ENCODE results near the gene KRT72.

The KRT72 gene

DNA sequence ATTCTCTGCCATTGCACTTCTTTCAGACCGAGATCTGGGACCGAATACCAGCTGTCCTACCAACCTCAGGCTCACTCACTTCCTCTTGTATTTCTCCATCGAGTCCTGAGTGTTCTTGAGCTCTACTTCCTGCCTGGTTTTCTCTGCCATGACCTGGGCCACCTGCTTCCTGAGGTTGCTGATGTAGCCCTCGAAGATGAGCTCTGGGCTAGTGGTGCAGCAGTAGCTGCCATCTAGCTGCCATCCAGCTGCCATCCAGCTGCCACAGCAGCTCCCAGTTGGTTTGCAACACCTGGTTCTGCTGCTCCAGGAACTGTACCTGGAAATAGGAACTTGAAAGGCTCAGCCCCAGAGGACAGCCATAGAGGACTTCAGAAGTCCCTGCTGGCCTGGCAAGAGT, 32.1 kb upstream of the KRT72 start:
- TF ChIP-seq, protein P1, sequence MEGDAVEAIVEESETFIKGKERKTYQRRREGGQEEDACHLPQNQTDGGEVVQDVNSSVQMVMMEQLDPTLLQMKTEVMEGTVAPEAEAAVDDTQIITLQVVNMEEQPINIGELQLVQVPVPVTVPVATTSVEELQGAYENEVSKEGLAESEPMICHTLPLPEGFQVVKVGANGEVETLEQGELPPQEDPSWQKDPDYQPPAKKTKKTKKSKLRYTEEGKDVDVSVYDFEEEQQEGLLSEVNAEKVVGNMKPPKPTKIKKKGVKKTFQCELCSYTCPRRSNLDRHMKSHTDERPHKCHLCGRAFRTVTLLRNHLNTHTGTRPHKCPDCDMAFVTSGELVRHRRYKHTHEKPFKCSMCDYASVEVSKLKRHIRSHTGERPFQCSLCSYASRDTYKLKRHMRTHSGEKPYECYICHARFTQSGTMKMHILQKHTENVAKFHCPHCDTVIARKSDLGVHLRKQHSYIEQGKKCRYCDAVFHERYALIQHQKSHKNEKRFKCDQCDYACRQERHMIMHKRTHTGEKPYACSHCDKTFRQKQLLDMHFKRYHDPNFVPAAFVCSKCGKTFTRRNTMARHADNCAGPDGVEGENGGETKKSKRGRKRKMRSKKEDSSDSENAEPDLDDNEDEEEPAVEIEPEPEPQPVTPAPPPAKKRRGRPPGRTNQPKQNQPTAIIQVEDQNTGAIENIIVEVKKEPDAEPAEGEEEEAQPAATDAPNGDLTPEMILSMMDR (IDR thresholded peaks at IDR 0.05) = no peak
- Histone ChIP-seq H3K36me3 (no peaks in the 10 kb centered on the region), H3K9me3 (no peaks in the 10 kb centered on the region), H3K4me3 (no peak overlapping the region), H3K27me3 (peaks cover 0 to 14% of the 10 kb centered on the region in 2 donors), H3K27ac (no peak overlapping the region), H3K4me1 (peaks cover 0 to 3% (median 0%) of the 10 kb centered on the region in 4 donors)
- DNase-seq = peak in 1 of 2 donors; percentile 15
- intact Hi-C loops (cut with DNase I; ENCODE audit: low total_unique reads) = no loop called here

DNA sequence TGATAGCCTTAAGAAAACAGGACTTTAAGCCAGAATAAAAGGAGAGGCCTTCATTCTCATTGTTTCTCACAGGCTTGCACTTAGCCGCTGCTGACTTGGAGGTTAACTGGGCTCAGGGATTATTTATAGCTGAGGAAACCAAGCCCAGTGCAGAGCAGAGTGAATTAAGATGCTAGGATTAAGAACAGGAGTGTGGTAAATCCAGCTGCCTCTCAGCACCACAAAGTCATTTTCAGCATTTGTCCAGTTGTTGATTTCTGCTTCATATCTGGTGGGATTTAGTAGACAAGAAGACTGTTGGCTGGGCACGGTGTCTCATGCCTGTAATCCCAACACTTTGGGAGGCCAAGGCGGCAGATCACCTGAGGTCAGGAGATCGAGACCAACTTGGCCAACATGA, 31.4 kb upstream of the KRT72 start:
- H3K4me3 ChIP-seq = no peak overlapping the region
- H3K27me3 ChIP-seq = peaks cover 0 to 14% of the 10 kb centered on the region in 2 donors
- peak in 1 of 2 donors; percentile 12 for DNase-seq
- peaks cover 0 to 3% (median 0%) of the 10 kb centered on the region in 4 donors for H3K4me1 ChIP-seq
- TF ChIP-seq, protein P1 (IDR thresholded peaks at IDR 0.05) = no peak
- H3K36me3 ChIP-seq = no peaks in the 10 kb centered on the region
- intact Hi-C loops (cut with DNase I; ENCODE audit: low total_unique reads) = no loop called here
- H3K27ac ChIP-seq = no peak overlapping the region
- no peaks in the 10 kb centered on the region for H3K9me3 ChIP-seq

DNA sequence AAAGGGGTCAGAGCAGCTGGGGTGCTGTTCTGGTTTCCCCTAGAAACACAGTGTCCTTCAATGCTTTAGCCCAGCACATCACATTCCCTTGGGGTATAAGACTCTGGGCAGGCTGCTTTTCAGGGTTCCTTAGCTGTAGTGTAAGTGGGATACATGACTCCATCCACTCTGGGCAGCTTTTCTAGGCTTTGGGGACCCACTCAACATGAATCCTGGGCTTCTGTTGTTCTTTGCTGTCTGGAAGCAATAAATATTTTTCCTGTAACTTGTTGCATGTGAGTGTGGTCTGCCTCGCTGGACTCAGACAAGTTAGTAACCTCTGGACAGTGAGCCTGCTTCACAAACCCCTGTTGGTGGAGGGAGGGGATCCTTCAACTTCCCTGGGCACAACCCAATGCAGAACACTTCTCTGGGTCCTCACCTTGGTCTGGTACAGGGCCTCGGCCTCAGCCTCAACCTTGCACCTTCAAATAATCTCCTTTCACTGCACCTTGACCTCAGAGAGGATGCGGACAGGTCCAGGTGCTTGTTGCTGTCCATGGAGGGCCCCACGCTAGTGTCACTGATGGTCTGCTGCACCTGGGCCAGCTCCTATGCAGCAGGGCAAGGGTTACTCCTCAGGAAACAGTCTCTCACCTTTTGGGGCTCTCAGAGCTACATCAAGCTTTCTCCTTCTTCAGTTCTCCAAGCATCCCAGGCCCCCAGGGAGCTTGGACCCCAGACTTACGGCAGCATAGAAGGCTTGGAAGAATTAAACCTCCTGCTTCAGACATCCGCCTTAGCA, 30.6 kb upstream of the KRT72 start:
- Histone ChIP-seq H3K27ac (no peak overlapping the region), H3K36me3 (no peaks in the 10 kb centered on the region), H3K4me3 (no peak overlapping the region), H3K9me3 (no peaks in the 10 kb centered on the region), H3K27me3 (peaks cover 0 to 14% of the 10 kb centered on the region in 2 donors), H3K4me1 (peaks cover 0 to 3% (median 0%) of the 10 kb centered on the region in 4 donors)
- intact Hi-C loops (cut with DNase I; ENCODE audit: low total_unique reads) = no loop called here
- TF ChIP-seq, protein P1 (IDR thresholded peaks at IDR 0.05) = no peak
- DNase-seq = peak in 1 of 2 donors; percentile 47

DNA sequence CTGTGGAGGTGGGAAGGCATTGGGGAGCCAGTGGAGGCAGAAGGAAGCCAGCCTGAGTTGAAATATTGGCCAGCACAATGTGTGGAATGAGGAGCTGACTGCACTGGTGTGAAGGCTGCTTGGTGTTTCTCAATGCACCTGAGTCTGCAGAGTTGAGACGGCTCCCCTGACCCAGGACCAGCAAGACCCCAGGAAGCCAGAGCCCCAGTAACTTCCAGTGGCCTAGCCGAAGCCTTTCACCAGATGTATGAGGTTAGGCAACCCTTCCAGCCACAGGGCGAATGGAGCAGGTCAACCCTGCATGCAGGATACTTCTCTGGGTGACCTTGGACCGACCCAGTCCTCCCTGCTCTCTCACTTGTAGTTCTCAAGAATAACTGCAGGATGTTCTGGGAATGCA, 30.0 kb upstream of the KRT72 start:
- DNase-seq = peak in 1 of 2 donors; percentile 20
- H3K9me3 ChIP-seq = no peaks in the 10 kb centered on the region
- no peak overlapping the region for H3K27ac ChIP-seq
- no peak overlapping the region for H3K4me3 ChIP-seq
- no peaks in the 10 kb centered on the region for H3K36me3 ChIP-seq
- peaks cover 0 to 3% (median 0%) of the 10 kb centered on the region in 4 donors for H3K4me1 ChIP-seq
- H3K27me3 ChIP-seq = peaks cover 0 to 14% of the 10 kb centered on the region in 2 donors
- TF ChIP-seq, protein P1 (IDR thresholded peaks at IDR 0.05) = no peak
- intact Hi-C loops (cut with DNase I; ENCODE audit: low total_unique reads) = no loop called here

DNA sequence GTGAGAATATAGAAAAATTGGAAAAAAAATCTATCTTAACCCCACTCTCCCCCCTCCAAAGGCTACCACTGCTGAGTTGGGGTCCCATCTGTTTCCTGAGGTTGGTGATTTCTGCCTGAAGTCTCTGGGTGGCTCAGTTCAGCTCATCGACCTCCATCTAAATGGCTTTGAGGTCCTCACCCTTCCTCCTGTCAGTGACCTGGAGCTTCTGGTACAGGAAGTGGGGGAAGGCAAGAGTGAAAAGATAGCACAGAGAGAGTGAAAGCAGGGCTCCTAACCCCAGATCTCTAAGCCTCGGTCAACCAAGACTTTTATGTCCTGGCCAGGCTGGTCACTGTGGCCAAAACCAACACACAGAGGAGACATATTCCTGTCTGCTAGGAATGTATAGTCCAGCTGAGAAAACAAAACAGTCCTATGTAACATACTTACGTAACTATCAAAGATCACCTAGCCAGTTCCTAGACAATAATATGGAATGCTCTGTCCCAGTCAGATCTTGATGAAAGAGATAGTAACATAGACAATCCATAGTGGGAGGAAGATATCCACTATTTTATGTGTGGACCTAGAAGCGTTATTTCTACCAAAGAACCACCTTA, 29.4 kb upstream of the KRT72 start:
- H3K9me3 ChIP-seq = no peaks in the 10 kb centered on the region
- TF ChIP-seq, protein P1 (IDR thresholded peaks at IDR 0.05) = no peak
- H3K36me3 ChIP-seq = no peaks in the 10 kb centered on the region
- peaks cover 0 to 14% of the 10 kb centered on the region in 2 donors for H3K27me3 ChIP-seq
- DNase-seq = peak in 1 of 2 donors; percentile 1
- peaks cover 0 to 3% (median 0%) of the 10 kb centered on the region in 4 donors for H3K4me1 ChIP-seq
- H3K4me3 ChIP-seq = no peak overlapping the region
- intact Hi-C loops (cut with DNase I; ENCODE audit: low total_unique reads) = no loop called here
- no peak overlapping the region for H3K27ac ChIP-seq

All from tibial artery (tissue), 4 donors.